Right lobe of liver (tissue), 6 donors: Measurements from ENCODE around the gene R3HDM4. TPM values are rescaled to one million over a fixed set of nuclear protein-coding genes. Genes with fewer than 3 reads are reported as not detected.

ENCODE experiments used
- ATAC-seq, 4 donors: fragments of 200-7000 bp; cut with Tn5 transposase; one replicate each; pipeline ENCODE4 v1.9.1; 2020; ENCODE audit warnings: mild to moderate bottlenecking in 4 of 4, moderate library complexity in 4 of 4
- DNase-seq, 3 donors: peaks; one replicate each; pipeline ENCODE4 v3.0.0-alpha.2; 2020
- H3K27ac ChIP-seq, 3 donors: fragments of 200-600 bp; one replicate each; pipeline ENCODE4 v1.8.0; 2022
- H3K27me3 ChIP-seq, 2 donors: fragments of 200-600 bp; one replicate each; pipeline ENCODE4 v1.8.0; 2022
- H3K36me3 ChIP-seq, 4 donors: fragments of 200-600 bp; sonication (generic) in 1 of 4; one replicate each; pipeline versions ENCODE4 v1.5.1 to v1.8.0; 2017 to 2022; ENCODE audit warnings: control low read depth in 1 of 4
- H3K4me1 ChIP-seq, 4 donors: fragments of 200-600 bp; sonication (generic) in 1 of 4; one replicate each; pipeline versions ENCODE4 v1.5.1 to v1.8.0; 2017 to 2022; ENCODE audit warnings: control low read depth in 1 of 4
- H3K4me3 ChIP-seq, 3 donors: fragments of 200-600 bp; one replicate each; pipeline ENCODE4 v1.8.0; 2022
- H3K9me3 ChIP-seq, 4 donors: fragments of 200-600 bp; sonication (generic) in 1 of 4; one replicate each; pipeline versions ENCODE4 v1.5.1 to v1.8.0; 2017 to 2022; ENCODE audit warnings: control low read depth in 1 of 4
- POLR2A ChIP-seq: fragments of 450-650 bp; IDR thresholded peaks from one replicate; pipeline ENCODE4 v1.6.1; 2017; ENCODE audit warnings: antibody characterized with exemption, mild to moderate bottlenecking
- WGBS: methylation state at CpG from one replicate; pipeline ENCODE4 v1.1.6; 2018; ENCODE audit warnings: low coverage, low lambda C conversion rate; ENCODE audit not compliant: insufficient coverage; ENCODE audit errors: missing lambda C conversion rate; 5-methylcytosine and 5-hydroxymethylcytosine counted together
- intact Hi-C, 2 donors: fragments of 100-400 bp; cut with DNase I; formaldehyde crosslinking; loops; one replicate each; pipeline versions ENCODE4 v1.11.2 to v1.14.1; 2022
- total RNA-seq, 6 experiments: library from RNA; depleted of rRNA in 2 of 6; stranded (reverse); fragments of >200 nt in 2 of 6; fragmentation: NEBNext Ultra II Directional in 3 of 6; extraction: Animal tissue kit (Norgen Biotek cat#: 25700) in 3 of 6; gene quantifications; one replicate each; pipeline versions ENCODE4 v1.1.0 to v1.2.4, GENCODE V29; 2016 to 2023
- TF ChIP-seq, protein P1 (sequence below), 4 donors: fragments of 200-600 bp in 3 of 4; fragments of 450-650 bp in 1 of 4; IDR thresholded peaks; one replicate each; pipeline versions ENCODE4 v1.5.1 to v1.8.0; 2016 to 2022; ENCODE audit warnings: antibody characterized with exemption in 4 of 4, mild to moderate bottlenecking in 2 of 4
- donor health status: DM: no; HTN: yes; CAD: no.
- donor health status: DM: no; HTN: no; CAD: no.
- donor health status: DM: no; HTN: no; CAD: no.
- donor health status: DM: no; HTN: yes; CAD: no.
- donor health status: DM: no; HTN: yes; CAD: no.

R3HDM4 gene
- total RNA-seq, 6 experiments from 2014 or later = 14.5 to 28.2 (median 20.5) TPM

- no peaks in the 10 kb centered on the region for H3K4me1 ChIP-seq
- H3K4me3 ChIP-seq = no peak overlapping the region
- H3K27ac ChIP-seq = no peak overlapping the region
- H3K27me3 ChIP-seq = no peaks in the 10 kb centered on the region
- ATAC-seq = no peak
- H3K9me3 ChIP-seq = no peaks in the 10 kb centered on the region
- intact Hi-C loops = no loop called here
- TF ChIP-seq, protein P1, sequence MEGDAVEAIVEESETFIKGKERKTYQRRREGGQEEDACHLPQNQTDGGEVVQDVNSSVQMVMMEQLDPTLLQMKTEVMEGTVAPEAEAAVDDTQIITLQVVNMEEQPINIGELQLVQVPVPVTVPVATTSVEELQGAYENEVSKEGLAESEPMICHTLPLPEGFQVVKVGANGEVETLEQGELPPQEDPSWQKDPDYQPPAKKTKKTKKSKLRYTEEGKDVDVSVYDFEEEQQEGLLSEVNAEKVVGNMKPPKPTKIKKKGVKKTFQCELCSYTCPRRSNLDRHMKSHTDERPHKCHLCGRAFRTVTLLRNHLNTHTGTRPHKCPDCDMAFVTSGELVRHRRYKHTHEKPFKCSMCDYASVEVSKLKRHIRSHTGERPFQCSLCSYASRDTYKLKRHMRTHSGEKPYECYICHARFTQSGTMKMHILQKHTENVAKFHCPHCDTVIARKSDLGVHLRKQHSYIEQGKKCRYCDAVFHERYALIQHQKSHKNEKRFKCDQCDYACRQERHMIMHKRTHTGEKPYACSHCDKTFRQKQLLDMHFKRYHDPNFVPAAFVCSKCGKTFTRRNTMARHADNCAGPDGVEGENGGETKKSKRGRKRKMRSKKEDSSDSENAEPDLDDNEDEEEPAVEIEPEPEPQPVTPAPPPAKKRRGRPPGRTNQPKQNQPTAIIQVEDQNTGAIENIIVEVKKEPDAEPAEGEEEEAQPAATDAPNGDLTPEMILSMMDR (IDR thresholded peaks at IDR 0.05) = no peak
- no peak for TF ChIP-seq POLR2A
- no peaks in the 10 kb centered on the region for H3K36me3 ChIP-seq
- peak in 1 of 3 donors; percentile 45 for DNase-seq
- WGBS = no CpG with 5 or more reads among the region's 30 CpGs
Measured at GRCh38 chr19:947090-947706, 34.2 kb upstream of the R3HDM4 start.

DNA sequence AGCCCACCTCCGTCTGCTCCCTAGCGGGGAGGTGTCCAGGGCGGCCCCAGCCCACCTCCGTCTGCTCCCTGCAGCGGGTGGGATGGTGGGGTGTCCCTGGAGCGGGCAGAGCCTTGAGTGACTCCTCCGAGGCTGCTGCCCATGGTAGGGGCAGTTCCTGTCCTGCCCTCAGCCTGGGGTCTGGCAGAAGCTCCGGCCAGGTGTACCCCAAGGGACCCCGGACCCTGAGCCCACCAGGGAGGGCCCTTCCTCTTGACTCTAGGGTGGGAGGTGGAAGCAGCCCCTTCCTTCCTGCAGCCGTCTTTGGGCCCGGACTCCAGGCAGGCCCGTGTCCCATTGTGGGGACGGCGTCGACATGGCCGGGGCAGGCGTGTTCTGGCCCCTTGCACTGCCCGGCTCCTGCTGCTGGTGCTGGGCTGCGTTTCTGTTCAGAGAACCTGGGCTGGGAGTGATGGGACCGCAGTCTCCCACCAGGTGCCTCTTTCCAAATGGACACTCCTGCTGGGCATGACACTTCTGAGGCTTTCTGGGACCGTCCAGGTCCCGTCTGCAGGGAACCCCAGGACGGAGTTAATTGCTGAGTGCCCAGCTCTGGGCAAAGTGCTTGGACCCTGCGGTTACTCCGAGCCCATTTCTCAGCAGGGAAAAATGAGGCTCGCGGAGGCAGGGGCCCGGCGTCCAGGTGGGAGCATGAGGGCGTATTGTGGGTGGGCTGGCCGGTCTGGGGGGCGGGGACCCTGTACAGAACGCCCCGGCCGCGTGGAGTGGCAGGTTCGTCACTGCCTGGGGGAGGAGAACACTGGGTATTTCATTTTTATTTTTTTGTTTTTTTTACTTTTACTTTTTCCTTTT is 32.6 kb upstream of the R3HDM4 start:
- DNase-seq (peak in 1 of 3 donors; percentile 45), ATAC-seq (no peak)
- TF ChIP-seq POLR2A = no peak
- TF ChIP-seq, protein P1 (IDR thresholded peaks at IDR 0.05) = no peak
- Histone ChIP-seq H3K4me1 (peaks cover 0 to 8% (median 3%) of the 10 kb centered on the region in 4 donors), H3K36me3 (no peaks in the 10 kb centered on the region), H3K9me3 (no peaks in the 10 kb centered on the region), H3K27me3 (no peaks in the 10 kb centered on the region), H3K27ac (no peak overlapping the region), H3K4me3 (no peak overlapping the region)
- 89% methylated on average over 13 of the region's 37 CpGs for WGBS
- intact Hi-C loops = no loop called here

GRCh38 chr19:944663-945241 is 31.7 kb upstream of the R3HDM4 start:
- DNase-seq = no peak
- Histone ChIP-seq H3K4me1 (peaks cover 0 to 14% (median 9%) of the 10 kb centered on the region in 4 donors), H3K4me3 (no peak overlapping the region), H3K9me3 (no peaks in the 10 kb centered on the region), H3K36me3 (no peaks in the 10 kb centered on the region), H3K27ac (no peak overlapping the region), H3K27me3 (no peaks in the 10 kb centered on the region)
- WGBS = 72% methylated on average over 13 of the region's 22 CpGs
- ATAC-seq = no peak
- intact Hi-C loops = loop anchor here in 1 of 2 donors (5.0 kb wide), 1 partner anchor 33 kb away; no protein-coding TSS in a partner anchor
- TF ChIP-seq POLR2A = no peak
- TF ChIP-seq, protein P1 (IDR thresholded peaks at IDR 0.05) = no peak

DNA sequence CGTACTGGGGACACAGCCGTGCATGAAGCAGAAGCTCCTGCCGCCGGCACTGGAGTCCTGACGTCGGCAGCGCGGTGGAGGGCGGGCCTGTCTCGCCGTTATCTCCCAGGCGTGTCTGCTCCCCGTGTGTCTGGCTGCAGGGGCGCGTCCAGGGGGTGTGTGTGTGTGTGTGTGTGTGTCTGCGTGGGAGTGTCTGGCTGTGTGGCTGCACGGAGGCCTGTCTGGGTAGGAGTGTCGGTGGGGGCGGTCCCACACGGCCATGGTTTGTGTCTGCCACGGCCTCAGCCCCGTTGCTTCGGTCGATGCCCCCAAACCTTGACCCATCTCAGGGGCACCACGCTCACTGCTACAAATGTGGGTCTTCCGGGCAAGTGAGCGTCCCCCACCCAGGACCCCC is 31.1 kb upstream of the R3HDM4 start:
- Histone ChIP-seq H3K36me3 (no peaks in the 10 kb centered on the region), H3K9me3 (no peaks in the 10 kb centered on the region), H3K27ac (no peak overlapping the region), H3K4me3 (no peak overlapping the region), H3K27me3 (no peaks in the 10 kb centered on the region), H3K4me1 (peaks cover 0 to 20% (median 12%) of the 10 kb centered on the region in 4 donors)
- 20% methylated on average over 1 of the region's 27 CpGs for WGBS
- no peak for DNase-seq
- intact Hi-C loops = loop anchor here in 1 of 2 donors (5.0 kb wide), 1 partner anchor 33 kb away; no protein-coding TSS in a partner anchor
- TF ChIP-seq POLR2A = no peak
- TF ChIP-seq, protein P1 (IDR thresholded peaks at IDR 0.05) = no peak
- no peak for ATAC-seq
